HG03520 (cell line): ENCODE results near the gene RNF217.

ENCODE experiments used
- ATAC-seq: cut with Tn5 transposase; IDR thresholded peaks from one replicate; pipeline ENCODE4 v1.9.1; 2021; ENCODE audit warnings: mild to moderate bottlenecking, moderate library complexity; ENCODE audit not compliant: unreplicated experiment

RNF217 gene

GRCh38 chr6:124987999-124988591 is 25.9 kb downstream of the RNF217 start:
- no peak for ATAC-seq

- ATAC-seq: no peak
Measured at GRCh38 chr6:124989136-124989983, 27.1 kb downstream of the RNF217 start.

GRCh38 chr6:124990988-124991387 is 28.8 kb downstream of the RNF217 start:
- no peak for ATAC-seq

GRCh38 chr6:124991764-124992295 is 29.6 kb downstream of the RNF217 start:
- no peak for ATAC-seq

DNA sequence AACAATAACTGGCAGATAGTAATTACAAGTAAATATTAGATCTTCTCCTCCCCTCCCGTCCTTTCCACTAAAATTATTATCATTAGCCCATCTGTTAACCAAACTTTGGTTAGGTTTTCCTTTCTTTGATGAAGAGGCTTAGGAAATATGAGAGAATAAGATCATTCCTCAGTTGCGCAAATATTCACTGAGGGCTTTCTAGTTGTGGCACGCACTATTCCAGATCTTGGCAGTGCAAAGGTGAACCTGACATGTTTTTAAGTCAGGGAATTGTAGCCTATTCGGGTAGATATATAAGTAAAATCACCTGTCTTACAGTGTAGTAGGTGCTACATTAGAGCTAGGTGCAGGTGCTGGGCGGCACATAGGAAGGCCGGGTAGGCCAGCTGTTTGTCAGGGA is 31.1 kb downstream of the RNF217 start:
- ATAC-seq: no peak

DNA sequence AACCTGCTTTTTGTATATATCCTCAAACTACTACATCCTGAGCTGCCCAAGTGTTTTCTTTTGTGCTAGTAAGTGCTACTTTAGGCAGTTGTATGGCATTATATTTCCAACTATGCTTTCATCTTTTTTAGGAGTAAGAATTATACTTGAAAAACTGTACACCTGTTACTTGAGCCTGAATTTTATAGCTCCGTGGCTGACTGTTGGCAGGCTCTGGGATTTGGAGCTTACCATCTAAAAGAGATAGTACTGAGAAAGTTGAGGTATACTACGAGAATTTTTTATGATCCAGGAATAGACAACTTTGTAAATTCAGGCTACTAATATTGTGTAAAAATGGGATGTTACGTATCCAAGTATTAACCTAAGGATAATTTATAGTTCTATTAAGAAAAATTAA is 32.4 kb downstream of the RNF217 start:
- no peak for ATAC-seq

DNA sequence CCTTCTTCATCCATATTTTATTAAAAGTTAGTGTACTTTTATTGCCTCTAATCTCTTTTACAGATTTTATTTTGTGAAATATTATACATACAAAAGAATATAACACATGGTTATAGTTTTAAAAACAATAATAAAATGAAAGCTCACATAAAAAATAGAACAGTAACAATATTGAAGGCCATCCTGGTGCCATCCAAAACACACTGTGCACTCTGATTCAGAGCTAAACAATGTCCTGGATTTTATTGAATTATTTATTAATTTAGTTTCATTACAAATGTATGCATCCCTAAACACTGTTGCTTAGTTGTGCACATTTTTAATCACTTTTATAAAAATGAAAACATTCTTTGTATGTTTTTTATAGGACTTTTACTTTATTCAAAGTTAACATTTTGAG is 32.9 kb downstream of the RNF217 start:
- no peak for ATAC-seq

DNA sequence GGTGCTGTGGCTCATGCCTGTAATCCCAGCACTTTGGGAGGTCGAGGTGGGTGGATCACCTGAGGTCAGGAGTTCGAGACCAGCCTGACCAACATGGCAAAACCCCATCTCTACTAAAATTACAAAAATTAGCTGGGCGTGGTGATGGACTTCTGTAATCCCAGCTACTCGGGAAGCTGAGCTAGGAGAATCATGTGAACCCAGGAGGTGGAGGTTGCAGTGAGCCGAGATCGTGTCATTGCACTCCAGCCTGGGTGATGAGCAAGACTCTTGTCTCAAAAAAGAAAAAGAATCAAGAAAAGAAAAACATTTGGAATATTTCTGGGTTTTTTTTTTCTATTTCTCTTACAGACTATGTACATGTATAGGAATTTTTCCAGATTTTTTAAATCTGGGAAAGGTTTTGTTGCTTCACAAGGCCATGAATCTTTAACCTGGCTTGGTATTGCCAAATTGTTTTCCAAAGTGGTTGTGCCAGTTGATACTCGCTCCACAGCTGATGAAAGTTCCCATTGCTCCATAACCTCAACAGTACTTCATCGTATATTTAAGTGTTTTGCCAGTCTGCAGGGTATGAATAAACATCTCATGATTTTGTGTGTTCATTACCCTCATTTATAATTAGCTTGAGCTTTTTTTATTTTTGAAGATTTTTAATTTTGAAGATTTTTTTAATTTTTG is 33.5 kb downstream of the RNF217 start:
- no peak for ATAC-seq

GRCh38 chr6:124996411-124996810 is 34.2 kb downstream of the RNF217 start:
- ATAC-seq: no peak

- ATAC-seq: no peak
Measured at GRCh38 chr6:124997196-124997875, 35.1 kb downstream of the RNF217 start.

DNA sequence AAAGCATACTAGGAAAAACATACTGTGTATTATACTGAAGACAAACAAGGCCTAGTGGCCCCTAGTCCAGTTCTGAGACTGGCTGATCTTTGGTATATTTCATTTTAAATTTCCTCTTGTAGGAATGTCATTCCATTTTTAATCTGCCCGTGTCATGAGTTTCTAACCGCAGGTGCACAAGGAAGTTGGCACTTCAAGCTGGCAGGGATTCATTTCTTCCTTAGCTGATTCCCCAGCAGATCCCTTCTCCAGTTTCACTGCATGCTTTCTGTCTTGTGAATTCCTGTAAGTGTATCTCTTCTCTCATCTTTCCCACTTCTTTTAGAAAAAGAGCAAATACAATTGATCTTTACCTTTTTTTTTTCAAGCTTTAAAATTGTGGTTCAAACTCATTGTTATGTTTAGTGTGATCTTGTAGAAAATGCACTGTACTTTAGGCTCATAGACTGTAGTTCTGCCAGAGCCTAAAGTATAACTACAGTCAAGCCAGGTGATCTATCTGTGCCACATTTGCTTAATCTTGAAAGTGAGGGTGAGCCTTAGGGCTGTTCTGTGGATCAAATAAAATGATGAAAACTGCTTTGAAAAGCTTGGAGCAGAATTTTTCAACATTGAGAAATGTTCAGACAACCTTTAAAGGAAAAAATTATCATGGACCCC is 37.0 kb downstream of the RNF217 start:
- ATAC-seq: no peak

DNA sequence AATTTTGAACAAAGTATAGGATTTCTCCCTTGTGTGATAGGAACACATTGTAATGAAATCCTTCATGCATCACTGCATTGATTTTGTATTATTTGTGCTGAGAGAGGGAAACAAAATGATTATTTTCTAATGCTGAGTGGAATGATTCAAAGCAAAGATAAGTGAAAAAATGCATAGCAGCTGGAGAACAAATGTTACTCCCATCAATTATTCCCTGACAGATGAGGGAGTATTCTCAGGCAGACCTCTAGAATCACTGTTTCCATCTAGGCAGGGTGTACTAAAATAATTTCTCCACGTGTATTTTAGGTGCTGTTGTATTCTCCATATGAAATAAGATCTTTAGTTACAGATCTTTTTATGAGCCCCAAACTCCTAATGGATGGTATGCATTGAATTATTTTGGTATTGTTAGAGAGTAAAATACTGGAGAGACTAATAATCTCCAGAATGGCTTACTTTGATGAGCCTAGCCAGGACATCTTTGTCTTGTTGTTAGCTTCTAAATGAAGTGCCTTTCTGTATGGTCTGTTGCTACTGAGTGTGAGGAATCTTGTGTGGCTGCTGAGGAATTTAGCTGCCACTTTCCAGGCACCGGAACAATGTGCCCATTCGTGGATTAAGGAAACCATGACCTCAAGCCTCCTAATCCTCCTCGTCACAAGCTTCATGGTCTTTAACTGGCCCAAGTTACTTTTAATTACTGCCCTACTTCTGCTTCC is 39.6 kb downstream of the RNF217 start:
- ATAC-seq: no peak

DNA sequence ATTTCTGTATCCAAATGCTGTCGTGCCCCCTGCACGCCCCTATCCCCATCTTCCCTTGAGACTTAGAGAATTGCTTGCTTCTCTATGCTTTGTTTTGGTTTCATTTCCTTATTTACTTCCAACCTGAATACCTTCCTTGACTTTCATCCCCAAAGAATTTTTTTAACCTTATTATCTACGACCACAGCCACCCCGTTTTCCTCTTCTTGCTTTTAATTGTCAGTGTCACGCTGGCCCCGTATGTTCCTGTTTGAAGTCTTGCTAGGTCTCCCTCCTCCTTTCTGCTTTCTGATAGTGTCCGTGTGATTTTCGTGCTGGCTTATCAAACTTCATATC is 40.1 kb downstream of the RNF217 start:
- ATAC-seq: no peak

DNA sequence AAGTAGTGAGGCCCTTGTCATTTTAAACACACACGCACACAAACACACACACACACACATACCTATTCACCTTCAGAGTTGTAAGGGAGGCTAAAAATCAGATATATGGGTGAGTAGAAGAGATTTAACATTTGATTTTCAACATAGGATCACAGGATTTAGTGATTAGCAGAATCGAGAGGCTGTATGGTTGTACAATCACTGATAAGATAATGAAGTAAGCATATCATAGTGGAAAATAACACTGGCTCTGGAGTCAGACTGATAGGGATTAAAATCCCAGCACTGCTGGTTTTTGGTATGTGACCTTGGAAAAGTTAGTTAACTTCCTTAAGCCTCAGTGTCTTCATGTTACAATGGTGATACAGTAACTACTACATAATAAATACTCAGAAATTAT is 40.8 kb downstream of the RNF217 start:
- no peak for ATAC-seq

GRCh38 chr6:125004198-125004597 is 42.0 kb downstream of the RNF217 start:
- no peak for ATAC-seq

- no peak for ATAC-seq
Measured at GRCh38 chr6:125004797-125005595, 42.8 kb downstream of the RNF217 start.

DNA sequence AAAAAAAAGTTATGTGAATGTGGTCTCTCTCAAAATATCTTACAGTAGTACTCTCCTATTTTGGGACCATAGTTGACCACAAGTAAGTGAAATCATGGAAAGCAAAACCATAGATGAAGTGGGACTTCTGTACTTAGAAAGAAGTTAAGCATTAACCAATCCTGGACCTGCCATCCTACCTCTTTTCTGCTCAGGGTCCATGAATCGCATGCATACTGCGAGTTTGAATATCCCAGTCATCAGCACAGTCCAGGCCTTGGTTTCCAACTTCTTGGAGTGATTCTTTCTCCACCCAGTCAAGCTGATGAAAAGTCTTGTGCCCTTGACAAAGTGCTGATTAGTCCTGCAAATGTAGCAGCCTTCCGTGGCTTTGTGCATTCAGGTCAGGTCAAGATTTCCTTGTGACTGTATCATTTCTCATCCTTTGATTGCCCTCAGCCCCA is 46.0 kb downstream of the RNF217 start:
- no peak for ATAC-seq

- ATAC-seq: no peak
Measured at GRCh38 chr6:125008957-125009356, 46.7 kb downstream of the RNF217 start.

DNA sequence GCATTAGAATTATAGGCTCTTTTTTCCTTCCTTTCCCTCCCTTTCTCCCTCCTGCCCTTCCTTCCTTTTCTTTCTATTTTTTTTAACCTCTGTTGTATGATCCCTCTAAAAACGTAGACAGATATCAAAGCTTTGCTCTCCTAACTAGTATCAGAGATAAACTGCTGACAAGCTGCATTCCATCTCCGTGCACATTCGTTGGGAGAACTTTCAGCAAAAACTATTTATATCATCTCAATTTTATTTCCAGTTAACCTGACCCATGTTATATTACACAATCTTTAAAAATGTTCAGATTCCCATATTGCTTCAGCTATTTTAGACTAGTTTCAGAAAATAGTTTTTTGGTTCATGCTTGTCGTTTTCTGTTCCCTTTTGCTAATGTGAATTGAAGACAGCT is 47.3 kb downstream of the RNF217 start:
- ATAC-seq: no peak
